Measurements from ENCODE around the gene SEMA7A. TPM values are rescaled to one million over a fixed set of nuclear protein-coding genes. Genes with fewer than 3 reads are reported as not detected.
"Not testable (repeated sequence)": the region's sequence is repeated elsewhere in the genome, so short reads cannot be mapped to it uniquely, and the experiment has no call there.

The SEMA7A gene
- polyA plus RNA-seq, 5 donors = 4.2 to 7.1 (median 6.1) TPM

GRCh38 chr15:74399511-74400312, 34.0 kb downstream of the SEMA7A start:
- DNase-seq = no peak

- DNase-seq = no peak
Measured at GRCh38 chr15:74399100-74399499, 34.7 kb downstream of the SEMA7A start.

- DNase-seq = no peak
Measured at GRCh38 chr15:74398183-74398582, 35.6 kb downstream of the SEMA7A start.

- DNase-seq = no peak
Measured at GRCh38 chr15:74397239-74398068, 36.3 kb downstream of the SEMA7A start.

- DNase-seq = no peak
Measured at GRCh38 chr15:74396445-74397238, 37.1 kb downstream of the SEMA7A start.

- DNase-seq = no peak
Measured at GRCh38 chr15:74396146-74396438, 37.7 kb downstream of the SEMA7A start.

GRCh38 chr15:74395319-74396145, 38.2 kb downstream of the SEMA7A start:
- no peak for DNase-seq

- no peak for DNase-seq
Measured at GRCh38 chr15:74394090-74394846, 39.5 kb downstream of the SEMA7A start.

- no peak for DNase-seq
Measured at GRCh38 chr15:74393423-74393822, 40.3 kb downstream of the SEMA7A start.

GRCh38 chr15:74392902-74393301, 40.9 kb downstream of the SEMA7A start:
- DNase-seq = no peak

GRCh38 chr15:74392451-74392830, 41.3 kb downstream of the SEMA7A start:
- DNase-seq = no peak

- DNase-seq = no peak
Measured at GRCh38 chr15:74391582-74392450, 41.9 kb downstream of the SEMA7A start.

- DNase-seq = no peak
Measured at GRCh38 chr15:74390647-74391288, 43.0 kb downstream of the SEMA7A start.

GRCh38 chr15:74390049-74390646, 43.6 kb downstream of the SEMA7A start:
- not testable (repeated sequence) for DNase-seq

GRCh38 chr15:74389241-74390048, 44.3 kb downstream of the SEMA7A start:
- no peak for DNase-seq

- DNase-seq = no peak
Measured at GRCh38 chr15:74388363-74388951, 45.3 kb downstream of the SEMA7A start.

- DNase-seq = no peak
Measured at GRCh38 chr15:74387621-74388362, 46.0 kb downstream of the SEMA7A start.

Measured in right lung (tissue), 5 donors.